HG02870 (cell line): ENCODE measurements around the gene SLC28A2.
"Not testable (repeated sequence)": the region's sequence is repeated elsewhere in the genome, so short reads cannot be mapped to it uniquely, and the experiment has no call there.

Experiments
- ATAC-seq: cut with Tn5 transposase; IDR thresholded peaks from one replicate; pipeline ENCODE4 v1.9.1; 2021; ENCODE audit warnings: mild to moderate bottlenecking, moderate library complexity; ENCODE audit not compliant: unreplicated experiment

SLC28A2 gene

GRCh38 chr15:45251888-45252287 lies at the start of gene SLC28A2:
SLC28A2 (plus strand) TSS chr15:45252234; CDS start chr15:45253216, 982 bp downstream.
- no peak for ATAC-seq

GRCh38 chr15:45203182-45203581 lies 48.9 kb upstream of the SLC28A2 start:
- no peak for ATAC-seq

- no peak for ATAC-seq
Measured at GRCh38 chr15:45205192-45205591, 46.8 kb upstream of the SLC28A2 start.

GRCh38 chr15:45212493-45212892 lies 39.5 kb upstream of the SLC28A2 start:
- ATAC-seq = no peak

- ATAC-seq = no peak
Measured at GRCh38 chr15:45221053-45221599, 30.9 kb upstream of the SLC28A2 start.

GRCh38 chr15:45221967-45222366 lies 30.1 kb upstream of the SLC28A2 start:
- ATAC-seq = no peak

GRCh38 chr15:45224621-45225217 lies 27.3 kb upstream of the SLC28A2 start:
- no peak for ATAC-seq

- ATAC-seq = no peak
Measured at GRCh38 chr15:45225506-45226273, 26.3 kb upstream of the SLC28A2 start.

- ATAC-seq = no peak
Measured at GRCh38 chr15:45228931-45229330, 23.1 kb upstream of the SLC28A2 start.

GRCh38 chr15:45230245-45230965 lies 21.6 kb upstream of the SLC28A2 start:
- no peak for ATAC-seq

- ATAC-seq = no peak
Measured at GRCh38 chr15:45231132-45231531, 20.9 kb upstream of the SLC28A2 start.

GRCh38 chr15:45231864-45232562 lies 20.0 kb upstream of the SLC28A2 start:
- ATAC-seq = no peak

- no peak for ATAC-seq
Measured at GRCh38 chr15:45234562-45235235, 17.3 kb upstream of the SLC28A2 start.

- ATAC-seq = not testable (repeated sequence)
Measured at GRCh38 chr15:45236806-45237205, 15.2 kb upstream of the SLC28A2 start.

- no peak for ATAC-seq
Measured at GRCh38 chr15:45242289-45242688, 9.7 kb upstream of the SLC28A2 start.

GRCh38 chr15:45249125-45249780 lies 2.8 kb upstream of the SLC28A2 start:
- ATAC-seq = no peak

- ATAC-seq = no peak
Measured at GRCh38 chr15:45253330-45253729, 1.3 kb downstream of the SLC28A2 start.

GRCh38 chr15:45254405-45254804 lies 2.4 kb downstream of the SLC28A2 start:
- no peak for ATAC-seq

GRCh38 chr15:45254824-45255223 lies 2.8 kb downstream of the SLC28A2 start:
- not testable (repeated sequence) for ATAC-seq

GRCh38 chr15:45259796-45260195 lies 7.8 kb downstream of the SLC28A2 start:
- ATAC-seq = no peak
